Sigmoid colon (tissue), 7 donors: Measurements from ENCODE around the gene ULK2. TPM values are rescaled to one million over a fixed set of nuclear protein-coding genes. Genes with fewer than 3 reads are reported as not detected.

Source experiments
- DNase-seq: peaks from one replicate; pipeline ENCODE4 v3.0.0-alpha.2; 2019
- H3K27ac ChIP-seq, 4 donors: fragments of 200-600 bp; sonication (generic); one replicate each; pipeline ENCODE4 v1.5.1; 2016 to 2019; ENCODE audit warnings: mild to moderate bottlenecking in 1 of 4
- H3K27me3 ChIP-seq, 3 donors: fragments of 200-600 bp; sonication (generic); one replicate each; pipeline ENCODE4 v1.5.1; 2019; ENCODE audit warnings: mild to moderate bottlenecking in 1 of 3
- H3K36me3 ChIP-seq, 4 donors: fragments of 200-600 bp; sonication (generic); one replicate each; pipeline ENCODE4 v1.5.1; 2016 to 2019
- H3K4me1 ChIP-seq, 4 donors: fragments of 200-600 bp; sonication (generic); one replicate each; pipeline ENCODE4 v1.5.1; 2017 to 2019
- H3K4me3 ChIP-seq, 4 donors: fragments of 200-600 bp; sonication (generic); one replicate each; pipeline ENCODE4 v1.5.1; 2017 to 2019; ENCODE audit warnings: mild to moderate bottlenecking in 2 of 4, moderate library complexity in 1 of 4
- H3K9me3 ChIP-seq, 4 donors: fragments of 200-600 bp in 3 of 4; sonication (generic) in 3 of 4; one replicate each; pipeline versions ENCODE4 v1.5.1 to v1.6.1; 2013 to 2019
- CTCF ChIP-seq, 4 experiments: fragments of 450-650 bp in 3 of 4; fragments of 200-600 bp in 1 of 4; IDR thresholded peaks; one replicate each; pipeline ENCODE4 v1.5.1; 2016 to 2019; ENCODE audit warnings: antibody characterized with exemption in 4 of 4, mild to moderate bottlenecking in 3 of 4, moderate library complexity in 2 of 4
- EP300 ChIP-seq, 4 donors: sonication (generic); formaldehyde crosslinking; IDR thresholded peaks; one replicate each; pipeline ENCODE4 v1.6.1; 2017; ENCODE audit warnings: antibody characterized with exemption in 4 of 4
- POLR2A ChIP-seq, 2 donors: fragments of 450-650 bp; IDR thresholded peaks; one replicate each; pipeline ENCODE4 v1.6.1; 2016; ENCODE audit warnings: antibody characterized with exemption in 2 of 2, mild to moderate bottlenecking in 2 of 2, moderate library complexity in 2 of 2
- POLR2AphosphoS5 ChIP-seq, 4 donors: sonication (generic); formaldehyde crosslinking; IDR thresholded peaks; one replicate each; pipeline ENCODE4 v1.6.1; 2017; ENCODE audit warnings: antibody characterized with exemption in 4 of 4
- WGBS, 2 donors: extraction: QIAGEN DNeasy Blood & Tissue Kit; methylation state at CpG; one replicate each; pipeline ENCODE4 v1.1.7; 2013; 5-methylcytosine and 5-hydroxymethylcytosine counted together
- intact Hi-C: fragments of 100-400 bp; cut with DNase I; formaldehyde crosslinking; loops from one replicate; pipeline ENCODE4 v1.15.1; 2023
- polyA plus RNA-seq, 3 donors: library from polyadenylated mRNA; stranded (reverse); fragments of 200-250 nt; gene quantifications; one replicate each; pipeline ENCODE4 v1.2.3, GENCODE V29; 2013
- total RNA-seq, 4 donors: library from RNA; depleted of rRNA; stranded (reverse); fragments of >200 nt; gene quantifications; one replicate each; pipeline ENCODE4 v1.1.0, GENCODE V29; 2016
- donor health status: healthy with polysubstance abuse.
- donor health status: Bipolar disorder and iron deficiency.
- donor health status: healthy.

Gene ULK2
- total and polyA plus RNA-seq, 7 donors: 2.5 to 31.3 (median 27.0) TPM

GRCh38 chr17:19755392-19755791 is 112.3 kb downstream of the ULK2 start:
- DNase-seq: no peak
- intact Hi-C loops: no loop called here
- H3K4me3 ChIP-seq: no peak overlapping the region
- no peaks in the 10 kb centered on the region for H3K27me3 ChIP-seq
- no peak overlapping the region for H3K27ac ChIP-seq
- H3K36me3 ChIP-seq: no peaks in the 10 kb centered on the region
- 84 to 95% methylated on average over 6 of the region's 6 CpGs for WGBS, 2 donors
- no peaks in the 10 kb centered on the region for H3K9me3 ChIP-seq
- TF ChIP-seq POLR2A (IDR thresholded peaks at IDR 0.05) (no peak), POLR2AphosphoS5 (IDR thresholded peaks at IDR 0.05) (no peak), EP300 (IDR thresholded peaks at IDR 0.05) (no peak), CTCF (IDR thresholded peaks at IDR 0.05) (no peak)
- peaks cover 0 to 19% (median 15%) of the 10 kb centered on the region in 4 donors for H3K4me1 ChIP-seq

GRCh38 chr17:19753661-19754463 is 113.9 kb downstream of the ULK2 start:
- H3K9me3 ChIP-seq: no peaks in the 10 kb centered on the region
- no peaks in the 10 kb centered on the region for H3K27me3 ChIP-seq
- peak overlapping the region; percentile 21 to 83 (median 75) for H3K27ac ChIP-seq
- H3K4me1 ChIP-seq: peaks cover 0 to 19% (median 15%) of the 10 kb centered on the region in 4 donors
- H3K4me3 ChIP-seq: no peak overlapping the region
- H3K36me3 ChIP-seq: no peaks in the 10 kb centered on the region
- peak; percentile 61 for DNase-seq
- intact Hi-C loops: no loop called here
- 62 to 86% methylated on average over 12 of the region's 12 CpGs for WGBS, 2 donors
- TF ChIP-seq CTCF (IDR thresholded peaks at IDR 0.05): peak in 2 of 4 experiments; percentile 31 to 36
- TF ChIP-seq EP300 (IDR thresholded peaks at IDR 0.05): no peak

GRCh38 chr17:19753051-19753509 is 114.7 kb downstream of the ULK2 start:
- peak in 3 of 4 donors; percentile 33 to 69 (median 55) for TF ChIP-seq POLR2AphosphoS5 (IDR thresholded peaks at IDR 0.05)
- no peak for TF ChIP-seq POLR2A (IDR thresholded peaks at IDR 0.05)
- TF ChIP-seq EP300 (IDR thresholded peaks at IDR 0.05): peak in 3 of 4 donors; percentile 23 to 30 (median 28)
- WGBS, 2 donors: 34 to 62% methylated on average over 12 of the region's 12 CpGs
- H3K4me3 ChIP-seq: no peak overlapping the region
- no peaks in the 10 kb centered on the region for H3K27me3 ChIP-seq
- DNase-seq: peak; percentile 90
- H3K36me3 ChIP-seq: no peaks in the 10 kb centered on the region
- H3K27ac ChIP-seq: peak overlapping the region; percentile 21 to 83 (median 75)
- no peaks in the 10 kb centered on the region for H3K9me3 ChIP-seq
- intact Hi-C loops: no loop called here
- H3K4me1 ChIP-seq: peaks cover 0 to 26% (median 15%) of the 10 kb centered on the region in 4 donors

GRCh38 chr17:19752216-19753050 is 115.3 kb downstream of the ULK2 start:
- Histone ChIP-seq H3K9me3 (no peaks in the 10 kb centered on the region), H3K36me3 (no peaks in the 10 kb centered on the region), H3K27me3 (no peaks in the 10 kb centered on the region), H3K4me1 (peaks cover 0 to 26% (median 15%) of the 10 kb centered on the region in 4 donors), H3K4me3 (no peak overlapping the region), H3K27ac (peak overlapping the region; percentile 21 to 83 (median 75))
- WGBS, 2 donors: 75 to 81% methylated on average over 15 of the region's 15 CpGs
- intact Hi-C loops: no loop called here
- TF ChIP-seq CTCF (IDR thresholded peaks at IDR 0.05) (no peak), POLR2AphosphoS5 (IDR thresholded peaks at IDR 0.05) (no peak), POLR2A (IDR thresholded peaks at IDR 0.05) (no peak), EP300 (IDR thresholded peaks at IDR 0.05) (no peak)
- DNase-seq: peak; percentile 46

- Histone ChIP-seq H3K9me3 (no peaks in the 10 kb centered on the region), H3K4me3 (no peak overlapping the region), H3K4me1 (peaks cover 0 to 26% (median 15%) of the 10 kb centered on the region in 4 donors), H3K36me3 (no peaks in the 10 kb centered on the region), H3K27ac (no peak overlapping the region), H3K27me3 (no peaks in the 10 kb centered on the region)
- 92 to 96% methylated on average over 3 of the region's 3 CpGs for WGBS, 2 donors
- no peak for TF ChIP-seq CTCF (IDR thresholded peaks at IDR 0.05)
- TF ChIP-seq POLR2AphosphoS5 (IDR thresholded peaks at IDR 0.05): no peak
- no peak for TF ChIP-seq EP300 (IDR thresholded peaks at IDR 0.05)
- no peak for TF ChIP-seq POLR2A (IDR thresholded peaks at IDR 0.05)
- intact Hi-C loops: no loop called here
- DNase-seq: no peak
Observed at GRCh38 chr17:19750835-19751234, 116.9 kb downstream of the ULK2 start.
